Fibroblast of lung (primary cell): Measurements from ENCODE around the gene TNFRSF18.

ENCODE experiments used
- EZH2 ChIP-seq: IDR thresholded peaks from 2 replicates; pipeline ENCODE4 v1.5.1; 2012; ENCODE audit warnings: low read length, control low read depth, mild to moderate bottlenecking; ENCODE audit errors: missing control alignments
- TF ChIP-seq, protein P1 (sequence below), 2 donors: IDR thresholded peaks in 1 of 2; conservative IDR thresholded peaks in 1 of 2; 1 replicate in 1 of 2; 2 replicates in 1 of 2; pipeline ENCODE4 v1.5.1; 2011 to 2012; ENCODE audit warnings: low read length in 2 of 2, control low read depth in 1 of 2, inconsistent platforms in 1 of 2, low read depth in 1 of 2, mild to moderate bottlenecking in 1 of 2

- TF ChIP-seq, protein P1, sequence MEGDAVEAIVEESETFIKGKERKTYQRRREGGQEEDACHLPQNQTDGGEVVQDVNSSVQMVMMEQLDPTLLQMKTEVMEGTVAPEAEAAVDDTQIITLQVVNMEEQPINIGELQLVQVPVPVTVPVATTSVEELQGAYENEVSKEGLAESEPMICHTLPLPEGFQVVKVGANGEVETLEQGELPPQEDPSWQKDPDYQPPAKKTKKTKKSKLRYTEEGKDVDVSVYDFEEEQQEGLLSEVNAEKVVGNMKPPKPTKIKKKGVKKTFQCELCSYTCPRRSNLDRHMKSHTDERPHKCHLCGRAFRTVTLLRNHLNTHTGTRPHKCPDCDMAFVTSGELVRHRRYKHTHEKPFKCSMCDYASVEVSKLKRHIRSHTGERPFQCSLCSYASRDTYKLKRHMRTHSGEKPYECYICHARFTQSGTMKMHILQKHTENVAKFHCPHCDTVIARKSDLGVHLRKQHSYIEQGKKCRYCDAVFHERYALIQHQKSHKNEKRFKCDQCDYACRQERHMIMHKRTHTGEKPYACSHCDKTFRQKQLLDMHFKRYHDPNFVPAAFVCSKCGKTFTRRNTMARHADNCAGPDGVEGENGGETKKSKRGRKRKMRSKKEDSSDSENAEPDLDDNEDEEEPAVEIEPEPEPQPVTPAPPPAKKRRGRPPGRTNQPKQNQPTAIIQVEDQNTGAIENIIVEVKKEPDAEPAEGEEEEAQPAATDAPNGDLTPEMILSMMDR (conservative IDR thresholded peaks at IDR 0.05 in 1 of 2, IDR thresholded peaks at IDR 0.05 in 1 of 2; ENCODE audit: low read depth in 1 of 2, low read length in 2 of 2), result no peak
- TF ChIP-seq EZH2, result no peak
These were observed 48.2 kb upstream of the TNFRSF18 start for GRCh38 chr1:1254667-1254998.
